ENCODE results near the gene CDR2L.
"Not testable (repeated sequence)": the region's sequence is repeated elsewhere in the genome, so short reads cannot be mapped to it uniquely, and the experiment has no call there.

Gene CDR2L

DNA sequence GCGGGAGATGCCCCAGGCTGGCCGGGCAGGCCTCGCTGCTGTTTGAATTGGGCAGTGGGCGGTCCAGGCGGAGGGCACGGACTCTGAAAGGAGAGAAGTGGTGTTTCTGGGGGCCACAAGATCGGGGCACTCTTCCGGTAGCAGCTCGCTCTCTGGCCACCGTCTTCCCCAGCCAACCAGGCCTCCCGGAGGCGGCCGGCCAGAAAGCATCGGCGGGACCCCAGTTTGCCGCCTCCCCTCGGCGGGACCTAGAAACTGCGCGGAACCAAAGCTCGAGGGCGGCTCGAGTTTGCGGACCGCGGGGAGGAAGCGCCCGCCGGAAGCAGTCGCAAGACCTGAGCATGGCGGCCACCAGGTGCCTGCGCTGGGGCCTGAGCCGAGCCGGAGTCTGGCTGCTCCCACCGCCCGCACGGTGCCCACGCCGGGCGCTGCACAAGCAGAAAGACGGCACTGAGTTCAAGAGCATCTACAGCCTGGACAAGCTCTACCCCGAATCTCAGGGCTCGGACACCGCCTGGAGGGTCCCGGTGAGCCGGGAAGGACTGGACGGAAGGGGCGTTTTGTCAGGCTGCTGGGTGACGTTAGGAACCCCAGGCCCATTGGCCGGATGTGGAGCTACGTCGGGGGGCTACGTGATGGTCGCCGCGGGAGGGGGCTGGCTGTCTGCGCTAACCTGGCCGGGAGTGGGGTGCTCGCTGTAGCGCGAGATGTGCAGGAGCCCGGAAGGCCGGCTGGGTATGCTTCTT lies 25.1 kb downstream of the CDR2L start, which contains the start of gene MRPL58:
MRPL58 (plus strand) TSS at position 325 of the 746 bp plus-strand sequence; CDS start at position 342, 17 bp downstream.
- peak within 1 kb of the TSS; percentile 94 for H2AFZ ChIP-seq (ENCODE audit: low read length, unreplicated experiment)
- H3K27ac ChIP-seq (ENCODE audit: low read depth, low read length) = peak within 1 kb of the TSS; percentile 72
- peaks cover 27% of the 10 kb centered on the region for H3K79me2 ChIP-seq (ENCODE audit: control insufficient read depth, insufficient read depth, low read length, unreplicated experiment)
- peaks cover 10% of the 10 kb centered on the region for H3K4me1 ChIP-seq (ENCODE audit: control insufficient read depth, insufficient read depth, low read length, unreplicated experiment)
- no peaks in the 10 kb centered on the region for H3K36me3 ChIP-seq (ENCODE audit: insufficient read depth, low read length)
- H3K4me3 ChIP-seq (ENCODE audit: low read depth, low read length) = peak within 1 kb of the TSS; percentile 87
- H3K27me3 ChIP-seq (ENCODE audit: insufficient read depth, low read length) = no peaks in the 10 kb centered on the region

DNA sequence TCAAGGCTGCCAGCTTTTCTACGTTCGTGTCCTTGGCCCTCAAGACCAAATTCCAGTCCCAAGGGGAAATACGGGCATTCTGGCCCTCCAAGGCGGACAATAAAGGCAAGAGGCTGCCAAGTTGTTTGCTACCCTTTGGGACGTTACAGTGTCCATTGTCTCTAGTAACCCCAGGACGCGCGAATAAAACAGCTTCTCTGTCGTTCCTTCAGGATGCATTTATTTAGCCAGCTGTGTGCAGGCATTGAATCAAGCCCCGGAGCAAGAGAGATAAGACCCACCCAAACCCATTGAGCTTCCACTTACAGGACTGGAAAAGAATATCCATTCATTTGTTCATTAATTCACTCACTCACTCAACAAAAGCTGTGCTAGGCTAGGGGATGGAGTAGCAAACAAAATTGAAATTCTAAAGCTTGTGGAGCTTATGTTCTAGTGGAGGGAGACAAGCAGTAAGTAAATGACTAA lies 25.7 kb downstream of the CDR2L start:
- Histone ChIP-seq H3K36me3 (ENCODE audit: insufficient read depth, low read length) (no peaks in the 10 kb centered on the region), H2AFZ (ENCODE audit: low read length, unreplicated experiment) (peak overlapping the region; percentile 82), H3K27ac (ENCODE audit: low read depth, low read length) (peak overlapping the region; percentile 46; the same call in 1 of the 2 replicates), H3K27me3 (ENCODE audit: insufficient read depth, low read length) (no peaks in the 10 kb centered on the region), H3K4me1 (ENCODE audit: control insufficient read depth, insufficient read depth, low read length, unreplicated experiment) (peaks cover 10% of the 10 kb centered on the region), H3K79me2 (ENCODE audit: control insufficient read depth, insufficient read depth, low read length, unreplicated experiment) (peaks cover 27% of the 10 kb centered on the region), H3K4me3 (ENCODE audit: low read depth, low read length) (peak overlapping the region; percentile 87)

DNA sequence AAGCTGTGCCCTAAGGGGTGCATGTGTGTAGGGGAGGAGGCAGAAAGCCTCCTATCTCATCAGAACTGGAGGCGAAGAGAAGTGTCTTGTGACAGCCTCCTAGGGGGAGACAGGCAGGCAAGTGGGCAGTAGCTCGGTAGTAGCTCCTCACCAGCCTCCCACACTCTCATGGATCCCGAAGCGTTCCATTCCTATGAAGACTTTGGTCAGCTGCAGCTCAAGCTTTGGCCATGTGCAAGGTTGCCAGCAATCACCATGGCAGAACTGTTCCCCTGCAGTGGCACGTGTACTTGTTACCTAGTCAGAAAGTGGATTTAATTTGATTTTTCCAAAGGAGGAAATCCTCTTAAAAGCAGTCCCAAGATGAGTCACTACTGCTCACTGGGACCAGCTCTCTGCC lies 31.7 kb downstream of the CDR2L start:
- H2AFZ ChIP-seq (ENCODE audit: low read length, unreplicated experiment) = no peak overlapping the region
- no peaks in the 10 kb centered on the region for H3K4me1 ChIP-seq (ENCODE audit: control insufficient read depth, insufficient read depth, low read length, unreplicated experiment)
- H3K27me3 ChIP-seq (ENCODE audit: insufficient read depth, low read length) = no peaks in the 10 kb centered on the region
- H3K27ac ChIP-seq (ENCODE audit: low read depth, low read length) = no peak overlapping the region
- H3K36me3 ChIP-seq (ENCODE audit: insufficient read depth, low read length) = peaks cover 13% of the 10 kb centered on the region
- H3K4me3 ChIP-seq (ENCODE audit: low read depth, low read length) = no peak overlapping the region
- peaks cover 15% of the 10 kb centered on the region for H3K79me2 ChIP-seq (ENCODE audit: control insufficient read depth, insufficient read depth, low read length, unreplicated experiment)

DNA sequence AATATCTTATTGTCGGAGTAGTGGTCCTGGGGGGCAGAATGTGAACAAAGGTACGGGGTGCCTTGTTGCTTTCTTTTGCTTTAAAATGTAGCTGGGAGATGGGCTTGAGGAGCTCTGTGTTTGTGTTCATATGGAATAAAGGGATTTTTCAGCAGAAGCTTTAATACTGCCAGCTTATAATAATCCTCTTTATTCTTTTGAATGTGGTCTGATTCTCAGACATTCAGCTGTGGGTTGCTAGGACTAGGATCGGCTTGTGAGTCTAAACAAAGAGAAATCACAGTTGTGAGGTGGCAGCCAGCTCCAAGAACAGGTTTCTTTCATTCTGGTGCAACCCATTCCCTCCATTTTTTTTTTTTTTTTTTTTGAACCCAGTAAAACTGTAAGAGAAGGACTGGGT lies 32.3 kb downstream of the CDR2L start:
- no peak overlapping the region for H3K4me3 ChIP-seq (ENCODE audit: low read depth, low read length)
- no peak overlapping the region for H2AFZ ChIP-seq (ENCODE audit: low read length, unreplicated experiment)
- H3K36me3 ChIP-seq (ENCODE audit: insufficient read depth, low read length) = peaks cover 13% of the 10 kb centered on the region
- H3K4me1 ChIP-seq (ENCODE audit: control insufficient read depth, insufficient read depth, low read length, unreplicated experiment) = no peaks in the 10 kb centered on the region
- no peaks in the 10 kb centered on the region for H3K27me3 ChIP-seq (ENCODE audit: insufficient read depth, low read length)
- peaks cover 12% of the 10 kb centered on the region for H3K79me2 ChIP-seq (ENCODE audit: control insufficient read depth, insufficient read depth, low read length, unreplicated experiment)
- H3K27ac ChIP-seq (ENCODE audit: low read depth, low read length) = no peak overlapping the region

DNA sequence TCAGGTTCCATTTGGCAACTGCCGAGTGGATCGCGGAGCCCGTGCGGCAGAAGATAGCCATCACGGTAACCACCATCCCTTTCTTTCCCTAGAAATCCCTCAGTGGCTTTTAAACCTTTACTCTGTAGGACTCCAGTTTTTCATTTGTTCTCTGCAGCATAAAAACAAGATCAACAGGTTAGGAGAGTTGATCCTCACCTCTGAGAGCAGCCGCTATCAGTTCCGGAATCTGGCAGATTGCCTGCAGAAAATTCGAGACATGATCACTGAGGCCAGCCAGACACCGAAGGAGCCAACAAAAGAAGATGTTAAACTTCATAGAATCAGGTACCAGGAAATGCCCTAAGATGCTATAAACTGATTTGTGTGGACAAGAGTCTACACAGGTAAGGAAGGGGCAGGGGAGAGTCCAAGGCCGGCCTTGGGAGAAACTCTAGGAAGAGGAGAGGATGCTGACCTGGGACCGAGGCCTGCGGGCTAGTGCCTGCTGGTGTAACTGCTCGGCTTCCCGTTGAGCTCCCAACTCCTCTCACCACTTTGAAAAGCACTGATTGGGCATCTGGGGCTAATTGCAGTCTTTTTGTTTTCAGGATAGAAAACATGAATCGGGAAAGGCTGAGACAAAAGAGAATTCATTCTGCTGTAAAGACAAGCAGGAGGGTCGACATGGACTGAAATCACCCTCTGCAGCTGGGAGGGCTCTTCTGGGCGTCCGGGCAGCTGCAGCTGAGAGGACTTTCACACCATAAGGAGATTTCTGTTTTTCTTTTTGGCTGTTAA lies 33.1 kb downstream of the CDR2L start:
- no peak overlapping the region for H3K27ac ChIP-seq (ENCODE audit: low read depth, low read length)
- H3K4me3 ChIP-seq (ENCODE audit: low read depth, low read length) = no peak overlapping the region

DNA sequence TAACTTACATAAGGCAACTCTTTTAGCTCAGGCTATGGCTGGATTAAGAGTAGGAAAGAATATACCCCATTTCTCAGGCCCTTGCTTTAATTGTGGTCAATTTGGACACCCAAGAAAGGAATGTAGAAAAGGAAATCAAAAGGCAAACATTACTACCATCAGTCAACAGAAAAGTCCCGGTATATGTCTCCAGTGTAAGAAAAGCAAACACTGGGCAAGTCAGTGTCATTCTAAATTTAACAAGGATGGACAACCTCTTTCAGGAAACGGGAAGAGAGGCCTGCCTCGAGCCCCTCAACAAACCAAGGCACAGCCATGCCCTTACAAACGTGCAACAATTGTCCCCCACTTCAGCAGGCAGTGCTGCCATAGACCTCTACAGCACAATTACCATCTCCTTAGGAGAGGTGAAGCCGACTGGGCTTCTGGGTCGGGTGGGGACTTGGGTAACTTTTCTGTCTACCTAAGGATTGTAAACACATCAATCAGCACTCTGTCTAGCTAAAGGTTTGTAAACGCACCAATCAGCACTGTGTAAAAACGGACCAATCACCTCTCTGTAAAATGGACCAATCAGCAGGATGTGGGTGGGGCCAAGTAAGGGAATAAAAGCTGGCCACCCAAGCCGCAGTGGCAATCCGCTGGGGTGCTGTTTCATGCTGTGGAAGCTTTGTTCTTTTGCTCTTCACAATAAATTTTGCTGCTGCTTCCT lies 37.4 kb downstream of the CDR2L start:
- no peaks in the 10 kb centered on the region for H3K4me1 ChIP-seq (ENCODE audit: control insufficient read depth, insufficient read depth, low read length, unreplicated experiment)
- H3K4me3 ChIP-seq (ENCODE audit: low read depth, low read length) = no peak overlapping the region
- no peaks in the 10 kb centered on the region for H3K27me3 ChIP-seq (ENCODE audit: insufficient read depth, low read length)
- peaks cover 13% of the 10 kb centered on the region for H3K36me3 ChIP-seq (ENCODE audit: insufficient read depth, low read length)
- H2AFZ ChIP-seq (ENCODE audit: low read length, unreplicated experiment) = no peak overlapping the region
- no peak overlapping the region for H3K27ac ChIP-seq (ENCODE audit: low read depth, low read length)
- H3K79me2 ChIP-seq (ENCODE audit: control insufficient read depth, insufficient read depth, low read length, unreplicated experiment) = no peaks in the 10 kb centered on the region

More for the DNA sequence above, 33.1 kb downstream of the CDR2L start:
- H3K27me3 ChIP-seq (ENCODE audit: insufficient read depth, low read length) = no peaks in the 10 kb centered on the region
- H3K79me2 ChIP-seq (ENCODE audit: control insufficient read depth, insufficient read depth, low read length, unreplicated experiment) = peaks cover 5% of the 10 kb centered on the region
- no peaks in the 10 kb centered on the region for H3K4me1 ChIP-seq (ENCODE audit: control insufficient read depth, insufficient read depth, low read length, unreplicated experiment)
- peaks cover 13% of the 10 kb centered on the region for H3K36me3 ChIP-seq (ENCODE audit: insufficient read depth, low read length)
- H2AFZ ChIP-seq (ENCODE audit: low read length, unreplicated experiment) = no peak overlapping the region

DNA sequence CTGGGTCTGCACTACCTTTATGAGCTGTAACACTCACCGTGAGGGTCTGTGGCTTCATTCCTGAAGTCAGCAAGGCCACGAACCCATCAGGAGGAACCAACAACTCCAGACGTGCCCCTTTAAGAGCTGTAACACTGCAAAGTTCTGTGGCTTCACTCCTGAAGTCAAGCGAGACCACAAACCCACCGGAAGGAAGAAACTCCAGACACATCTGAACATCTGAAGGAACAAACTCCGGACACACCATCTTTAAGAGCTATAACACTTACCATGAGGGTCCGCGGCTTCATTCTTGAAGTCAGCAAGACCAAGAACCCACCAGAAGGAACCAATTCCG lies 37.9 kb downstream of the CDR2L start:
- H3K4me1 ChIP-seq (ENCODE audit: control insufficient read depth, insufficient read depth, low read length, unreplicated experiment); H3K4me3 ChIP-seq (ENCODE audit: low read depth, low read length); H3K79me2 ChIP-seq (ENCODE audit: control insufficient read depth, insufficient read depth, low read length, unreplicated experiment); H3K27me3 ChIP-seq (ENCODE audit: insufficient read depth, low read length); H2AFZ ChIP-seq (ENCODE audit: low read length, unreplicated experiment); H3K27ac ChIP-seq (ENCODE audit: low read depth, low read length): not testable (repeated sequence)
- peaks cover 13% of the 10 kb centered on the region for H3K36me3 ChIP-seq (ENCODE audit: insufficient read depth, low read length)

DNA sequence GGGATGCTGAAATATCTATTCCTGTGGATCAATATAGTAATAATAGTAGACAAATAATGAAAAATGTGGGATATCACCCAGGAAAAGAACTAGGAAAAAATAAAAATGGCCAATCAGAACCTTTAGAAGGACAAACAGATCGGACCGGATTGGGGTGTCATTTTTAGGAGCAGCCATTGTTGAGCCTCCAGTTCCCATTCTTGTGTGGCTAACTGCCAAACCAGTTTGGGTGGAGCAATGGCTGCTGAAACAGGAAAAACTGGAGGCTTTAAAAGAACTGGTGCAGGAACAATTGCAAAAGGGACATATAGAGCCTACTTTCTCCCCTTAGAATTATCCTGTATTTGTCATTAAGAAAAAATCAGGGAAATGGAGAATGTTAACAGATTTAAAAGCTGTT lies 39.2 kb downstream of the CDR2L start:
- not testable (repeated sequence) for H3K4me1 ChIP-seq (ENCODE audit: control insufficient read depth, insufficient read depth, low read length, unreplicated experiment); H3K79me2 ChIP-seq (ENCODE audit: control insufficient read depth, insufficient read depth, low read length, unreplicated experiment); H3K4me3 ChIP-seq (ENCODE audit: low read depth, low read length); H3K27ac ChIP-seq (ENCODE audit: low read depth, low read length); H3K27me3 ChIP-seq (ENCODE audit: insufficient read depth, low read length); H3K36me3 ChIP-seq (ENCODE audit: insufficient read depth, low read length); H2AFZ ChIP-seq (ENCODE audit: low read length, unreplicated experiment)

DNA sequence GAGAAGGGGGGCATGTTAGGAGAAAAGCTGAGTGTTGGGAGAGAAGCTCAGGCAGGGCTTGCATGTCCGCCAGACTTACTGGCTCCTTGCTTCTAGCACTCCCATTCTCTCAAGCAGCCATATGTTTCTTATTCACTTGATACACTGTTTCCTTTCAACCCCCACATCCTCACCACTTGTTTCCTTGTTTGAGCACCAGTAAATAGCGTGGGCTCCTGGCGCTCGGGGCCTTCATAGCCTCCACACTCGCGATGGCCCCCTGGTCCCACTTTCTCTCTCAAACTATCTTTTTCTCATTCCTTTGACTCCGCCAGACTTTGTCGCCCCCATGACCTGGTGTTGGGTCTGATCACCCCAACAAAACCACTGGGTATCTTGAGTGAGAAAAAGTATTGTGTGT lies 42.7 kb downstream of the CDR2L start:
- Histone ChIP-seq H3K79me2 (ENCODE audit: control insufficient read depth, insufficient read depth, low read length, unreplicated experiment) (no peaks in the 10 kb centered on the region), H3K27ac (ENCODE audit: low read depth, low read length) (no peak overlapping the region), H3K36me3 (ENCODE audit: insufficient read depth, low read length) (no peaks in the 10 kb centered on the region), H3K4me1 (ENCODE audit: control insufficient read depth, insufficient read depth, low read length, unreplicated experiment) (peaks cover 5% of the 10 kb centered on the region), H2AFZ (ENCODE audit: low read length, unreplicated experiment) (no peak overlapping the region), H3K4me3 (ENCODE audit: low read depth, low read length) (no peak overlapping the region), H3K27me3 (ENCODE audit: insufficient read depth, low read length) (no peaks in the 10 kb centered on the region)

DNA sequence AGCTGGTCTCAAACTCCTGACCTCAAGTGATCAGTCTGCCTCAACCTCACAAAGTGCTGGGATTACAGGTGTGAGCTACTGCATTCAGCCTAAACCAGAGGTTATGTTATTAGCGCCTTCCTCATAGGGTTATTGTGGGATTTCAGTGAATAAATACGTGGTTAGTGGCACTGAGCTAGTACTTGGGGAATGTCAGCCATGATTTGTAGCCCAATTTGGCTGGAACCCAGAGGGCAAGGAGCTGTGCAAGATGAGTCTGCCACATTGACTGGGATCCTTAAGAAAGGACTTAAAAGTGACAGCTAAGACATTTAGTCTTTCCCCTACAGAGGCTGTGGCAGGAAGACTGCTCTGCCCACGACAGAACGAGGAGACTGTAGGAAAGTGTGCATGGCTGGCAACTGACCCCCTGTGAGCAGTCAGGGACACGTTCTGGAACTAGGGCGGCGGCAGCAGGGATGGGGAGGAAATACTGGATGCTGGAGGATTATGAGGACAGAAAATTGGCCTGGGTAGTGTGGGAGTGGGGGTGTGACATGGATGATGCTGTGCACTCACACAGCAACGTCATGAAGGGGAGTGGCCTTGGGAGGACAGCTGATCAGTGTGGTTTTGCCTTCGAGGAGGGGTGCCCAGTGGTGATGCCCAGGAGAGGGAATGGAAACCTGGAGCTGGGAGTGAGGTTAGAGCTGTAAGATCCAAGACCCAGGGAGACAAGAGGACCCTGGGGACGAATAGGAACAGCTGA lies 44.7 kb downstream of the CDR2L start:
- H3K36me3 ChIP-seq (ENCODE audit: insufficient read depth, low read length) = no peaks in the 10 kb centered on the region
- no peaks in the 10 kb centered on the region for H3K27me3 ChIP-seq (ENCODE audit: insufficient read depth, low read length)
- peak overlapping the region; percentile 91 for H3K4me3 ChIP-seq (ENCODE audit: low read depth, low read length)
- H3K4me1 ChIP-seq (ENCODE audit: control insufficient read depth, insufficient read depth, low read length, unreplicated experiment) = peaks cover 11% of the 10 kb centered on the region
- no peaks in the 10 kb centered on the region for H3K79me2 ChIP-seq (ENCODE audit: control insufficient read depth, insufficient read depth, low read length, unreplicated experiment)
- peak overlapping the region; percentile 47 for H3K27ac ChIP-seq (ENCODE audit: low read depth, low read length)
- H2AFZ ChIP-seq (ENCODE audit: low read length, unreplicated experiment) = peak overlapping the region; percentile 72

All from ACC112 (cell line).